Adipocyte (in vitro differentiated cells): ENCODE results near the gene CPNE4.
A peak's percentile ranks its signal among the peaks of the same experiment; 100 is the strongest.

Source experiments
- DNase-seq: peaks from one replicate; pipeline ENCODE4 v3.0.0-alpha.2; 2015; ENCODE audit warnings: low read depth
- H3K27me3 ChIP-seq: replicated peaks from 2 replicates; pipeline ENCODE4 v1.7.0; 2013; ENCODE audit warnings: mild to moderate bottlenecking, low read length, moderate library complexity; ENCODE audit not compliant: control insufficient read depth, insufficient read depth
- H3K36me3 ChIP-seq: 2 replicates; pipeline ENCODE4 v1.7.0; 2013; ENCODE audit warnings: low read length, mild to moderate bottlenecking, moderate library complexity; ENCODE audit not compliant: control insufficient read depth, insufficient read depth, severe bottlenecking
- H3K4me1 ChIP-seq: 2 replicates; pipeline ENCODE4 v1.7.0; 2013; ENCODE audit warnings: mild to moderate bottlenecking, low read length, moderate library complexity; ENCODE audit not compliant: control insufficient read depth, insufficient read depth
- H3K4me3 ChIP-seq: 2 replicates; pipeline ENCODE4 v1.7.0; 2013; ENCODE audit warnings: mild to moderate bottlenecking, low read length, moderate library complexity
- H3K9ac ChIP-seq: 2 replicates; pipeline ENCODE4 v1.7.0; 2013; ENCODE audit warnings: mild to moderate bottlenecking, low read length, moderate library complexity
- H3K9me3 ChIP-seq: 2 replicates; pipeline ENCODE4 v1.7.0; 2013; ENCODE audit warnings: mild to moderate bottlenecking, low read length, moderate library complexity; ENCODE audit not compliant: control insufficient read depth

The CPNE4 gene

GRCh38 chr3:131797776-131798175 lies 237.0 kb downstream of the CPNE4 start:
- H3K9me3 ChIP-seq: no peaks in the 10 kb centered on the region
- H3K27me3 ChIP-seq: no peaks in the 10 kb centered on the region
- H3K9ac ChIP-seq: no peak overlapping the region
- H3K36me3 ChIP-seq: no peaks in the 10 kb centered on the region
- no peak for DNase-seq
- H3K4me1 ChIP-seq: peaks cover 7% of the 10 kb centered on the region
- no peak overlapping the region for H3K4me3 ChIP-seq

GRCh38 chr3:131796558-131797198 lies 238.1 kb downstream of the CPNE4 start:
- no peak overlapping the region for H3K4me3 ChIP-seq
- H3K4me1 ChIP-seq: peaks cover 7% of the 10 kb centered on the region
- DNase-seq: no peak
- H3K27me3 ChIP-seq: no peaks in the 10 kb centered on the region
- H3K36me3 ChIP-seq: no peaks in the 10 kb centered on the region
- no peak overlapping the region for H3K9ac ChIP-seq
- H3K9me3 ChIP-seq: no peaks in the 10 kb centered on the region

GRCh38 chr3:131796111-131796510 lies 238.7 kb downstream of the CPNE4 start:
- DNase-seq: no peak
- Histone ChIP-seq H3K4me3 (no peak overlapping the region), H3K9me3 (no peaks in the 10 kb centered on the region), H3K27me3 (no peaks in the 10 kb centered on the region), H3K36me3 (no peaks in the 10 kb centered on the region), H3K4me1 (peaks cover 11% of the 10 kb centered on the region), H3K9ac (no peak overlapping the region)

- H3K36me3 ChIP-seq: no peaks in the 10 kb centered on the region
- no peaks in the 10 kb centered on the region for H3K9me3 ChIP-seq
- no peak overlapping the region for H3K9ac ChIP-seq
- H3K4me3 ChIP-seq: no peak overlapping the region
- peaks cover 14% of the 10 kb centered on the region for H3K4me1 ChIP-seq
- no peak for DNase-seq
- no peaks in the 10 kb centered on the region for H3K27me3 ChIP-seq
These were observed 239.3 kb downstream of the CPNE4 start for GRCh38 chr3:131795390-131796090.

- H3K4me1 ChIP-seq: peaks cover 14% of the 10 kb centered on the region
- no peaks in the 10 kb centered on the region for H3K27me3 ChIP-seq
- H3K9ac ChIP-seq: no peak overlapping the region
- no peaks in the 10 kb centered on the region for H3K36me3 ChIP-seq
- peak; percentile 80 for DNase-seq
- no peak overlapping the region for H3K4me3 ChIP-seq
- H3K9me3 ChIP-seq: no peaks in the 10 kb centered on the region
These were observed 239.9 kb downstream of the CPNE4 start for GRCh38 chr3:131794766-131795388.

- H3K9ac ChIP-seq: no peak overlapping the region
- H3K27me3 ChIP-seq: no peaks in the 10 kb centered on the region
- DNase-seq: no peak
- H3K4me1 ChIP-seq: peaks cover 14% of the 10 kb centered on the region
- H3K36me3 ChIP-seq: no peaks in the 10 kb centered on the region
- H3K4me3 ChIP-seq: no peak overlapping the region
- no peaks in the 10 kb centered on the region for H3K9me3 ChIP-seq
These were observed 240.9 kb downstream of the CPNE4 start for GRCh38 chr3:131793870-131794269.

- Histone ChIP-seq H3K4me1 (peaks cover 6% of the 10 kb centered on the region), H3K9me3 (peaks cover 9% of the 10 kb centered on the region), H3K9ac (no peak overlapping the region), H3K27me3 (no peaks in the 10 kb centered on the region), H3K36me3 (no peaks in the 10 kb centered on the region), H3K4me3 (no peak overlapping the region)
- DNase-seq: no peak
These were observed 245.6 kb downstream of the CPNE4 start for GRCh38 chr3:131789188-131789587.

- H3K27me3 ChIP-seq: no peaks in the 10 kb centered on the region
These were observed 248.4 kb downstream of the CPNE4 start for GRCh38 chr3:131786386-131786785.

GRCh38 chr3:131782751-131783150 lies 252.1 kb downstream of the CPNE4 start:
- H3K9me3 ChIP-seq: peaks cover 18% of the 10 kb centered on the region
- H3K27me3 ChIP-seq: no peaks in the 10 kb centered on the region
- DNase-seq: no peak
- no peak overlapping the region for H3K9ac ChIP-seq
- H3K36me3 ChIP-seq: no peaks in the 10 kb centered on the region
- H3K4me1 ChIP-seq: no peaks in the 10 kb centered on the region
- no peak overlapping the region for H3K4me3 ChIP-seq

More at GRCh38 chr3:131786386-131786785, 248.4 kb downstream of the CPNE4 start:
- Histone ChIP-seq H3K4me1 (peaks cover 5% of the 10 kb centered on the region), H3K9ac (no peak overlapping the region), H3K4me3 (no peak overlapping the region), H3K36me3 (no peaks in the 10 kb centered on the region), H3K9me3 (peaks cover 9% of the 10 kb centered on the region)
- DNase-seq: no peak

GRCh38 chr3:131778526-131778925 lies 256.3 kb downstream of the CPNE4 start:
- DNase-seq: no peak
- Histone ChIP-seq H3K4me1 (no peaks in the 10 kb centered on the region), H3K9me3 (peaks cover 10% of the 10 kb centered on the region), H3K36me3 (no peaks in the 10 kb centered on the region), H3K27me3 (no peaks in the 10 kb centered on the region), H3K9ac (no peak overlapping the region), H3K4me3 (no peak overlapping the region)

GRCh38 chr3:131775650-131776049 lies 259.2 kb downstream of the CPNE4 start:
- no peaks in the 10 kb centered on the region for H3K27me3 ChIP-seq
- H3K9me3 ChIP-seq: peaks cover 10% of the 10 kb centered on the region

More at GRCh38 chr3:131775650-131776049, 259.2 kb downstream of the CPNE4 start:
- Histone ChIP-seq H3K4me1 (peaks cover 3% of the 10 kb centered on the region), H3K4me3 (no peak overlapping the region), H3K36me3 (no peaks in the 10 kb centered on the region), H3K9ac (no peak overlapping the region)
- no peak for DNase-seq
